ENCODE measurements around the gene EMC8. TPM values are rescaled to one million over a fixed set of nuclear protein-coding genes. Genes with fewer than 3 reads are reported as not detected.

EMC8 gene
- total RNA-seq, 4 donors from 2014 or later, result 14.1 to 63.1 (median 21.8) TPM

GRCh38 chr16:85820604-85821372 lies 21.4 kb upstream of the EMC8 start:
- TF ChIP-seq CTCF (IDR thresholded peaks at IDR 0.05; ENCODE audit: low read depth), result no peak

DNA sequence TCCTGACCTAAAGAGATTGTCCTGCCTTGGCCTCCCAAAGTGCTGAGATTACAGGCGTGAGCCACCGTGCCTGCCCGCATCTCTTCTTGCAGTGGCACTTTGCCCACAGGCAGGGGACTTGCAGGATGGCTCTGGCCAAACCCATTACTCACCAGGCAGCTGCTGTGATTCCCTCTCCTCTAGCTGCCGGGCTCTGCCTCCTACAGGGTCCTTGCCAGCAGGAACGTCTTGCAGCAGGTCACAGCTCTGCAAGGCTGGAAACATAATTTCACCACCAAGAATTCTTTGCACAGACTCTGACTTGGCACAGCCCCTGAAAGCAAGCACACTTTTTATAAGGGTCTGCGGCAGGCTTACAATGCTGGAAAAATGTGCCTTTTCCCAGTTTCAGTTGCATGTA lies 20.4 kb upstream of the EMC8 start:
- TF ChIP-seq CTCF (IDR thresholded peaks at IDR 0.05; ENCODE audit: low read depth), result no peak

DNA sequence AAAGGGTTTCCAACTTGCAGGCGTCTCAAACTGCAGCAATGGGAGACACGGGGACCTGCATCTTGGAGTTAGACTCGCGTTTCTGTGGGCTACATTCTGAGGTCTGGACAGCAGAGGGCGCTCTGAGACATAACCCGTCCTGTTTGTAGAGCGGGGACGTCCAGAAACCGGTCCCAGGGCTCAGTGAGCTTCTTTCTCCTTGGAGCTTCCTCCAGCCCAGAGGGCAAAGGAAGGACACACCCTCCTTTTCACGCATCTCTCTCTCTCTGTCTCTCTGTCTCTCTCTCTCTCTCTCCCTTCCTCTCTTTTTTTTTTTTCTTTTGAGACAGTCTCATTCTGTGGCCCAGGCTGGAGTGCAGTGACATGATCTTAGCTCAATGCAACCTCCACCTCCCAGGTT lies 19.9 kb upstream of the EMC8 start:
- no peak for TF ChIP-seq CTCF (IDR thresholded peaks at IDR 0.05; ENCODE audit: low read depth)

GRCh38 chr16:85816159-85816558 lies 16.8 kb upstream of the EMC8 start:
- no peak for TF ChIP-seq CTCF (IDR thresholded peaks at IDR 0.05; ENCODE audit: low read depth)

GRCh38 chr16:85812811-85813700 lies 13.7 kb upstream of the EMC8 start:
- TF ChIP-seq CTCF (IDR thresholded peaks at IDR 0.05; ENCODE audit: low read depth), result no peak

DNA sequence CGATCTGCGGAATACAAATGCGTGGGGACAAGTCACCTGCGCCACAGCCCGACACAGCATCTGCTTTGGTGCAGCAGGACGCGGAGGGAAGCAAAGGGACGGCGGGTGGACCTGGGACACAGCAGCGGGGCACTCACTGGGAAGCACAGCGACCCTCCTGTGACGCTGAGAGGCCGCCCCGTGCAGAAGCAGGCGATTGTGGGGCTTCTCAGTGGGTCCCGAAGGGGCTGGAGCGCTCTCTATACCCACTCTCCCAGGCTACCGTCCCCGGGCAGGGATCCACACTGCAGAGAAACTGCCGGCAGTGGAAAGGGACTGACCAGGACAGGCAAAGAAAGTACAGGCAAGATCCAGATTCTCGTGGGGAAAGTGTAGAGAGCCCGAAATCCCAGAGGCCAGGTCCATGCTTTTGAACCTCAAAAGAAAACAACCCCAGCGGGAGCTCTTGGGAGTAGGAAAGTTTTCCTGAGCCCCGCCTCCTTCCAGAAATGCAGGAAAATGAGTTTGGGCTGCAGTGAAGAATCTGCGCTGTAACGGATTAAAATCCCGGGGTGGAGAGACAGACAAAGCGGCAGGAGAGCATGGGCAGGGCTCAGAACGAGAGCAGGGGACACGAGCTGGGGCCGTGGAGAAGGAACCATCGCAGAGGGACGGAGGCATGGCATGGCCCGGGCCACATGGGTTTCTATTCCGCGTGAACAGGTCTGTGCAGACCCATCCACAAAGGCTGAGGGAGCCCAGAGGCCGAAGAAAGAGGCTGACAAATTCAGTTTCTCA lies 12.9 kb upstream of the EMC8 start:
- no peak for TF ChIP-seq CTCF (IDR thresholded peaks at IDR 0.05; ENCODE audit: low read depth)

Measured in subcutaneous adipose tissue (tissue), 4 donors.